ENCODE results near the gene RPL22.

The RPL22 gene

DNA sequence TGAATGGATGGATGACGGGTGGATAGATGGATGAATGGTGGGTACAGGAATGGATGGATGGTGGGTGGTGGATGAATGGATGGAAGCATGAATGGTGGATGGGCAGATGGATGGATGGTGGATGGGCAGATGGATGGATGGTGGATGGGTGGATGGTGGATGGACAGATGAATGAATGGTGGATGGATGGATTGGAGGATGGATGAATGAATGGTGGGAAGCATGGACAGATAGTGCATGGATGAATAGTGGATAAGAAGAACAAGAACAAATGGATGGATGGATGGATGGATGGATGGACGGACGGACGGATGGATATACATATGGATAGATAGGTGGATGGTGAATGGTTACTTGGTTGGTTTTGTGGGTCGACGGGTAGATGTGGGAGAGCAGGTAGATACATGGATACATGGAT lies 24.0 kb downstream of the RPL22 start:
- no peak for DNase-seq (ENCODE audit: low read depth in 2 of 2)

DNA sequence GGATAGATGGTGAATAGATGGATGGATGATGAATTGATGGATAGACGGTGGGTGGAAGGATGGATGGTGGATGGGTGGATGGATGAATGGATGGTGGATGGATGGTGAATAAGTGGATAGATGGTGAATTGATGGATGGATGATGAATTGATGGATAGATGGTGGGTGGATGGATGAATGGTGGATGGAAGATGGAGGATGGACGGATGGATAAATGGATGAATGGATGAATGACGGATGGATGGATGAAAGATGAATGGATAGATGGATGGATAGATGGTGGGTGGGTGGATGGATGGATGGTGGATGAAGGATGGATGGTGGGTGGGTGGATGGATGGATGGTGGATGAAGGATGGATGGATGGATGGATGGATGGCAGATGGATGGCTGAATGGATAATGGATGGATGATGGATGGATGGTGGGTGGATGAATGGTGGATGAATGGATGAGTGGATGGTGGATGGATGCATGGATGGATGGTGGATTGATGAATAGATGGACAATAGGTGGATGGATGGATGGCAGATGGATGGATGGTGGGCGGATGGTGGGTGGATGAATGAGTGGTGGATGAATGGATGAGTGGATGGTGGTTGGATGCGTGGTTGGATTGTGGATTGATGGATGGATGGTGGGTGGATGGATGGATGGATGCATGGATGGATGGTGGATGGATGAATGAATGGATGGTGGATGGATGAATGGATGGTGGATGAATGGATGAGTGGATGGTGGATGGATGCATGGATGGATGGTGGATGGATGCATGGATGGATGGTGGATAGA lies 24.6 kb downstream of the RPL22 start:
- no peak for DNase-seq (ENCODE audit: low read depth in 2 of 2)

DNA sequence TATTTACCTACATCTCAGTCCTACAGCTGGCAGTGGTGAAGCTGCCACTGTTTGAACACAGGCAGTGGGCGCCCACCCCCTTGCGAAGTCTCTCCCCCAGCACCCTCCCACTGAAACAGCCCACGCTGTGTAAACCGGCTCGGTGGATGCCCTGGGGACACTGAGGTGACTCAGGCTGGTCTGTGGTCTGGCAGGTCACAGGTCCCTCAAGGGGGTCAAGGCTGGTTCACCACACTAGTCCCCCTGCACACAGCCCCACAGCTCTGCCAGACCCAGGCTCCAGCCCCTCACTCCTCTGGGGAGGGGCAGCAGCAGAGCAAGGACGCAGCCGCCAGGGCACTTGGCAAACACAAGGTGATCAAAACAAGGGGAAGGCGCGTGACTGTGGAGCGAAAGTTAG lies 26.8 kb downstream of the RPL22 start:
- DNase-seq (ENCODE audit: low read depth in 2 of 2): no peak

DNA sequence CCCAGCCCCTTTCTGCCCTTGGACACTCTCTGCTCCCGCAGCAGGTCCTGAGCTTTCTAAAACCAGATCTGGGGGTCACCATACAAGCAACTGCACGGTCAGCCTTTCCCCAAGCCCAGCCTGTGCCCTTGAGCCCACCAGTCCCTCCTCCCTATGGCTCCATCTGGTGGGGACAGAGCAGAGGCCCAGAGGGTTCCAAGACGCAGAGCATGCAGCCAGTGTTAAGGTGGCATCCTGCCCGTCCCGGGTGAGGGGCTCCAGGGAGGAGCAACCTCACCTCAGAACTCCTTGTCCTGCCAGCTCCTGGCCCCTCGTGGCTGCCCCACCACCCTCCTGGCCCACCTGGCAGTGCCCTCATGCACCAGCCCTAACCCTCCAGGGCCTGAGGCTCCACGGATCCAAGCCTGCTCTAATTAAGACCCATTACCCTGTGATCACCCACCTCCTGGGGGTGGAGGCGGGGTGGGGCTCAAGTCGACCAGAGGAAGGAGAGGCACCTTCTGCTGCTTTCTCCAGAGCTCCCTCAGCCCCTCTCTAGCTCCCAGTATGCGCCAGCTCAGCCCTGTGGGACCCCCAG lies 27.8 kb downstream of the RPL22 start:
- DNase-seq (ENCODE audit: low read depth in 2 of 2): no peak

DNA sequence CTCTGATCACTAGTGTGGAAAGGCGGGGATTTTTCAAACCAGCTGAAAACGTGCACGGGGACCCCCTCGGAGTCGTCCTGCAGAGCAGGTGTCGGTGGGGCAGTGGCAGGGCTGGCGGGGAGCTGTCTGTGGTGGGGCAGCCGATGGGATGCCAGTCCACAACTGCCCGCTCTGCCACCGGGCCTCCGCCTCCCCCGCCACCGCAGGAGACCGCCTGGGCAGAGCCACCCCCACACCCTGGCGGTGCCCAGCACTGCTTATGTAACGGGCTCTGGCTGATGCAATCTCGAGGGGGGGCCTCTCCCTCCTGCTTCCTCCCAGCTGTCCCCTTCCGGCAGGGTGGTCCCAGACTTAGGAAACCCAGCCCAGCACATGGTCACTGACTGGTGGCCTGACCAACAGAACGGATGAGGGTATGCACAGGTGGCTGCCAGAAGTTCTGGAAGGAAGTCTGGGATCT lies 28.6 kb downstream of the RPL22 start:
- DNase-seq (ENCODE audit: low read depth in 2 of 2): no peak

DNA sequence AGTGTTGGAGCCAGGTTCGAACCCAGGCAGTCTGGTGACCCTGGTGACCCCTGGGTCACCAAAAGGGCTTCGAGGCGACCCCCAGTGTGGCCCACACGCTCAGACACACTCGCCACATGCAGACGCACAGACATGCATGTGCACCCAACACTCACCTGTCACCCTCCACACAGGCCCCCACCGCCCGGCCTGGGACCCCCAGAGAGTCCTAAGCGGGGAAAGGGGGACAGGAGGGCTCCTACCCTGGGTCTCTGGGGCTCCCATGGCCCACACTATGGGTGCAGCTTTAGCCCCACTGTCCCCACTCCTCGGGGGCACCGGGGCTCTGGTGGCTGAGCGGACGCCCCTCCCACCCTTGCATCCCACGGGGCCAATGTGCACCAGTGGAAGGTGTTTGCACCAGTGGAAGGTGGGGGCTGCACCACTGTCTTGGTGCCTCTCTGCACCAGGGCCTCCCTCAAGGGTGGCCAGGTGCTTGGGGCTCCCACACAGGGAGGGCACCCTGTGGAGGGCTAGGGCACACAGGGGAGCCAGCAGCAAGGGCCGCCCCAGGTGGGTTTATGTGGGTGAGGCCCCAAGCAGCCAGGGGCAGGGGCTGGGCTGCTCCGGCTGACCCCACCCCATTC lies 29.2 kb downstream of the RPL22 start:
- no peak for DNase-seq (ENCODE audit: low read depth in 2 of 2)

DNA sequence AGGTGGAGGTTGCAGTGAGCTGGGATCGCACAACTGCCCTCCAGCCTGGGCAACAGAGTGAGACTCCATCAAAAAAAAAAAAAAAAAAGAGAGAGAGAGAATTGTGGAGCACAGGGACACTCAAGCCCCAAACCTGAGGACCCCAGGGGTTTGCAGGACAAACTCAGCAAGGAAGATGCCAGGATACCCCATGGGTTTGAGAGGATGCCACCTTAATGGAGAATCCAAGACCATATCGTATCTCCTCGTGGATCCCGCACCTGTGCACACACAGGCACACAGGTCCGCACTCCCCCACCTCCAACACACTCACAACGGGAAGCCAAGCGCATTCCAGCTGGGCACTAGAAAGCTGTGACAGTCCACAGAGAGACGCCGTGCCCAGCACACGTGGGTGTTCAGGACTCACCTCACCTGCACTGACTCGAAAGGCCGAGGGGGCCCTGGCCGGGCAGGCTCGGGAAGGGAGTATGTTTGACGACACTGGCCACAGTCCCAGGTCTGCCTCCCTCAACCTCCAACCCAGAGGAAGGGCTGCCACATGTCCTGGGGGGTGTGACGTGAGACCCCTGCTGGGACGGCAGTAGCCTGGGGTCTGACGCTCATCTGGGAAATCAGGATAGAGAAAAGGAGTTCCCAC lies 30.3 kb downstream of the RPL22 start:
- no peak for DNase-seq (ENCODE audit: low read depth in 2 of 2)

DNA sequence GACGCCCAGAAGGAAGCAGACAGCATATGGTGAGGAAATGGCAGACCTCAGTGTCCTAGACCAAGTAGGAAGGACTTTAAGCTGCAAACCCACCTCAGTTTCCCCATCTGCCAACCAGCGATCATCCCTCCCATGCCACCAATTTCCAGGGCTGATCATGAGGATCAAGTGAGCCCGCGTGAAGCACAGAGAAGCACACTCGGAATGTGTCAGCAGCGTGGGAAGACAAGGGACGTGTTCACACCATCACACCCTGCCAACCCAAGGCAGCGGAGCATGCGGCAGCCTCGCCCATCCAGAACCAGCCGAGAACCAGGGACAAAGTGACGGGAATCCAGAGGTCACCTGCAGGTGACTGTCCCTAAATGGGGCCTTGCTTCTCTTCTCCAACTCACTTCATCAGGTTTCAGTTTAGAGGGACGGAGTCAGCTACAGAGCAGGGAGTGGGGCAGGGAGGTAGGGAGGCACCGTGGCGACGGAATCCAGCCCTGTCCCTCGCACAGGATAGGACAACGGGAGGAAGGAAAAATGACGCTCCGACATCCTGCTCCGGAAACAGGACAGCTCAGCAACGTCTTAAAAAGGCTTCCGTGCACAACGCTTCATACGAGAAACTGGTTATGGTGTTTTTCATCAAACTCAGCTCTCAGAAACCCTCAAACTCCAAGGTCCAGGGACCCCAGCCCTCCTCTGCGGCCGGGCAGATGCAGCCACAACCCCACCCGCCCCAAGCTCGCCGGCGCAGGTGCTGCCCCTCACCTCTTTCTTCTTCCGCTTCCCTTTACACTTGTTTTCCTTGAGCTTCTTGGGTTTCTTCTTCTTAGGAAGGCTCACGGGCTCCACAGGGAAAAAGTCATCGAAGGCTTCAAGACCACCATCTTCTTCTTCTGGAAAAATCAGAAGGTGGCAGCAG lies 31.7 kb downstream of the RPL22 start:
- no peak for DNase-seq (ENCODE audit: low read depth in 2 of 2)

DNA sequence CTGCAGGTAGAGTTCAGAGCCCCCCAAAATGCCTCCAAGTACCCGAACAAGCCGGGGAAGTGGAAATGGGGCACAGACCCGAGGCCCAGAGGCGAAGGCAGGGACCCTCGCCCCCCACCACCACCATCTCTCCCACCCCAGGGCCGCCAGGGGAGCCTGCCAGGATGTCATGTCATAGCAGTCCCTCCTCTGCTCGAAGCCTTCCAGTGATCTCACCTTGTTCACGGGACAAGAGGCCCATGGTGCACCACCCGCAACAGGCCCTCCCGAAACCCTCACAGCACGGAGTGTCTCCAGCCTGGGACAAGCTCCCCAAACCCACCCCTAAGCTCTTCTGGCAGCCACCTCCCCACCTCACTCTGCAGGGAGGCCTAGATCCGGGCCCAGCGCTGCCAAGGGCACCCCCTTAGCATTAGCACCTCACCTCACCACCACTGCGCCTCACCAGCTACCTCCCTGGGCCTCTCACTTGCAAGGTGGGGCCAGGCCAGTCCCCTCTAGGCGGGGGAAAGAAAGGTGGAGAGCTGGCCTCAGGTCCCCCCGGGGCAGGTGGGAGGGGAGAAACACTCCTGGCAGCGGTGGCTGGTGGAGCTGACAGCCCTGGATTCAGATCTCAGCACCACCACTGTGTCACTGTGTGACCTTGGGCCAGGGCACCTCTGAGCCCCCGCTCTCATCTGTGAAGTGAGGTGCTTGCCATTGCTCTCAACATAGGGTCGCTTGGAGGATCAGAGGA lies 32.6 kb downstream of the RPL22 start:
- DNase-seq (ENCODE audit: low read depth in 2 of 2): no peak

DNA sequence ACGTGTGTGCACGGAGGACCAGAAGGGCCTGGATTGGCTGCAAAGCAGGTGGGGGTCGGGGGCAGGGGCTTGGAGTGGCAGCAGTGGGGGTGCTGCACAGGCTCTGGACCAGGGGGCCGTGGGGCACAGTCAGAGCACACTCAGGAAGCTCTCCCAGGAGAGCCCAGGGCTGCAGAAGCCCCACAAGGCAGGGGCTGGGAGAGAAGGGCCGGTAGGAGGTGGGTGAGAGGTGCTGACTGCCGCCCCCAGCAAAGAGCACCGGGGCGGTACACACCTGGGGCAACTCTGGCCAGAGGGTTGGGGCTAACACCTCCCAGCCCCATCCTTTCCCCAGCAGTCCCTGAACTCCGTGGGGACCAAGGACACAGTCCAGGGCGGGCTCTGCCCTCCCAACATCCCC lies 33.2 kb downstream of the RPL22 start:
- no peak for DNase-seq (ENCODE audit: low read depth in 2 of 2)

DNA sequence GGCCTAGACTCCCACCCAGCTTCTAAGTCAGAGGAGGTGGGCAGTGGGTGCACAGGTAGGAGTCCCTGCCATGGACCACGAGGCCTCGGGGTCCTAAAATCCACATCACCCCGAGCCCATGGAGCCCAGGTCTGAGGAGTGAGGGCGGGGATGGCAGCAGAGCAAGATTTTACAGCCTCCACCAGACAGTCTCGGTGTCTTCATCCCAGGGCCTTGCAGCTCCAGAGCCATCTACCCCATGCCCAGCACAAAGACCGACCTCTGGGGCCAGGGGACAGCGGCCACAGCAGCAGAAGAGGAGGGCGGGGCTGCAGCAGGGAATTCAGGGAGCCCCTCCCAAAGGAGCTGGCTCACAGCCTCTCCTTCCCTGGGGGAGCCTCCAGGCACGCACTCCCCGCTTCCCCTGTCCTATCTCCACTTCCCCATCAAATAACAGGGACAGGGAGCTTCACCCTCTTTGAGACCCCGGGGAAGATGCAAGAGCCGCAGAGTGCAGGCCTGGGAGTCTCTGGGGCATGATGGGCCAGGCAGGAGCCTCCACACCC lies 33.9 kb downstream of the RPL22 start:
- DNase-seq (ENCODE audit: low read depth in 2 of 2): no peak

DNA sequence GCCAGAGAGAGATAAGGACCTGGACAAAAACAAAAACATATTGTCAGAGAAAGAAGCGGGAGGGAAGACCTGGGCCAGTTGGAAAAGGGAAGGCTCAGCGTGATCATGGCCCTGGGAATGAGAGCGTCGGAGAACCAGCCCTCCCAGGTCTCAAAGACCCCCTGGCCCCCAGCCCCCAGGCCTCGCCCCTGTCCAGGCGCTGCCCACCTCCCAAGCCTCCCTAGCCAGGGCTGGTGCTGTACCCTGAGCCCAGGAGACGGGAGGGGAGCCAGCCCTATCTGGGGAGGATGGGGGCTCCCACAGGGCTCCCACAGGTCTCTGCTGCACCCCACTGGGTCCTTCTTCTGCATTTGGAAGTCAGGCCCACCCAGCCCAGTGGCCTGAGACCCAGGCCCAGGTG lies 34.4 kb downstream of the RPL22 start:
- DNase-seq (ENCODE audit: low read depth in 2 of 2): no peak

DNA sequence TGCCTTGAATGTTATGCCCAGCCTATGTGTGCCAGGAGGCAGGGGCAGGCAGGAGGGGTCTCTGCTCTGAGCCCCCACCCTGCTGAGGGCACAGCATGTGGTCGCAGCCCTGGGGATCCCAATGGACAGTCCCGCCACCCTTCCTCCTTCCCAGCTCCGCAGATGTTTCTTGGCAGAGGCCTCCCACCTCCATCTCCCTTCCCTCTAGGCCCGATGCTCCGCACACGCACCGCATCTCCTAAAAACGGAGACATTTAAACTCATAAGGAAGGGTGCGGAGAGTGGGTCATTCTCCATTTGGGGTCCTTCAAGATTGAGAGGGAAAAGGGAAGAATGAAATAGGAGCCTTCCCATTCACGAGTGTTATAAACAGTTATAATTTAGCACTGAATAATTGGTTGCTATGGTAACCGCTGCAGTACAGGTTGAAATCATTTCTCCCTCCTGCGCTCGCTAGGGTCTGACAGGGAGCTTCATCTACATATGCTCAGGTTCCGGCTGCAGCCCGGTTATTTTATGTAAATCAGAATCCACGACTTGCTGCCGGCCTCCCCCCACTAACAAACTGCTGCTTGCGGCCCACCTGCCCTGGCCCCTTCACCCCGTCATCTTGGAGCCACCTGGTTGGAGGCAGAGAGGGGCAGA lies 35.3 kb downstream of the RPL22 start:
- no peak for DNase-seq (ENCODE audit: low read depth in 2 of 2)

DNA sequence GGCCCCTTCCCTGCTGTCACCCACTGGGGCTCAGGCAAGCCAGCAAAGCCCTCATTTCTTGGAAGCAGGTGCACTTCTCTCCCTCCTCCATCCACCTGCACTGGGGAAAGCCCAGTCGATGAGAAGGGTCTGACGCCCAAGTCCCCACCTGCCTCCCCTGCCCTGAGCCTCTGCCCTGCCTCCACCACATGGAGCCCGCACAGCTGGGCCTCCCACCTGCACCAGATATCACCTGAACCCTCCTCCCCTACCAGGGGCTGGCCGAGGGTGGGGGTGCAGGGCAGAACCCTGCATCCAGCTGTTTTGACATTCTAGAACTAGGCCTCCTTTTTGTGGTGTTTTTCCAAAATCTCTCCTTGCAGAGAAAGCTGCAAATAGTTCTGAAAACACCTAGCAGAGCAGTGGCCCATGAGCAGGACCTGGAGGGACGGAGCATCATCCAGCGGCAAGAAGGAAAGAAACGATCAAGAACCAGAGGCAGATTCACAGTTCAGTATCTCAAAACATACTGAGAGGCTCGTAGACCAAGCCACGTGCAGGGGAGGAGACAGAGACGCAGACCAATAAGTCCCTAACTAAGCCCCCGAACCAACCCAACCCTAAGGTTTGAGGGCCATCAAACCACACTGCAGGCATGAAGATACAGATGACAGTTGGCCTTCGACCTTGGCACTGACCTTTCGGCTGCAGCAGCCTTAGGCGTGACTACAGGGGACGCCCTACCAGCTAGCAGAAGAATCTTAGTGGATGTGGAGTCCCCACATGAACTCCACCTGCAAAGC lies 36.0 kb downstream of the RPL22 start:
- DNase-seq (ENCODE audit: low read depth in 2 of 2): no peak

DNA sequence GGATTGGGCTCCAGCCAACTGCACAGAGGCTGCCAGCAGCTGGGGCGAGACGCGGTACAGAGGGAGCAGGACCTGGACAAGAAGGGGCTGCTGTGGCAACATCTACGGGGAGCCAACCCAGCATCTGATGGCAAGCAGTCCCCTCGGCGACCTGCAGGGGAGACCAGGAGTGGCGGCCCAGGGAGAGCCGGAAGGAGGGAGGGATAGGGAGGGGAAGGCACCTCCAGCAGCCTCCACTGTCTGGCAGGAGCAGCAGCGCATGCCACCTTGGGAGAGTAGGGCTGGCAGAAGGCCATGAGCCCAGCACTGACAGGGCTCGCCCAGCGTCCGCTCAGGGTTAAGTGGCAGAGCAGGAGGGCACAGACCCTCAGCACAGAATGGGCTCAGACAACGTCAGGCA lies 36.6 kb downstream of the RPL22 start:
- no peak for DNase-seq (ENCODE audit: low read depth in 2 of 2)

DNA sequence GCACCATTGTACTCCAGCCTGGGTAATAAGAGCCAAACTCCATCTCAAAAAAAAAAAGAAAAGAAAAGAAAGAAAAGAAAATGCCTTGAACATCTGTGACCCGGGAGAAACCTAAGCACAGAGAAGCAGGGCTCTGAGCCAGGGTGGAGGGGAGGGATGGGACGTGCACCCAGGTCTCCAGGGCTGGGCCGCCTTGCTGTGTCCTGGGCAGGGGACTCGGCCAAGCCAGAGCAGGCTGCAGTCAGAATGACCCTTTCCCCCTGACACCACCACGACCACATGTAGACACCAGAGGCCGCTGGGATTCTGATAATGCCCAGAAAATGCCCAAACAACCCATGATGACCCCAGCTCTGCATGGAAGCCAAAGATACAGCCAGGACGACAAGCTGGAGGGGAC lies 37.1 kb downstream of the RPL22 start:
- DNase-seq (ENCODE audit: low read depth in 2 of 2): no peak

DNA sequence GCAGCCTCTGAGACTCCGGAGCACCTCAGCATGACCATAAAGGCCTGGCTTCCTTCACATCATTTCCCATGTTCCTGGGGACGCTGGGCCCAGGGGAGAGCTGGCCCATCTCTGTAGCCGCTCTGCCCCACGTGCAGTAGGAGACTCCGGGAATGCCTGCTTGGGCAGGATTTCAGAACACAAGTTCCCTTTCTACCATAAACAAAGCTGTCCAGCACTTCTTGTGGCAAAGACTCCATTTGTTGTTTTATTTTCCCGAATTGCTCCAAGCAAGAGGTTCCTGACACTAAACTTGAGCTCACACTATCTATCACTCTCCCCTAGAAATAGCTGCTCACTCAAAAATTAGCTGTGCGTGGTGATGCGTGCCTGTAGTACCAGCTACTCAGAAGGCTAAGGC lies 41.2 kb downstream of the RPL22 start:
- DNase-seq (ENCODE audit: low read depth in 2 of 2): no peak

DNA sequence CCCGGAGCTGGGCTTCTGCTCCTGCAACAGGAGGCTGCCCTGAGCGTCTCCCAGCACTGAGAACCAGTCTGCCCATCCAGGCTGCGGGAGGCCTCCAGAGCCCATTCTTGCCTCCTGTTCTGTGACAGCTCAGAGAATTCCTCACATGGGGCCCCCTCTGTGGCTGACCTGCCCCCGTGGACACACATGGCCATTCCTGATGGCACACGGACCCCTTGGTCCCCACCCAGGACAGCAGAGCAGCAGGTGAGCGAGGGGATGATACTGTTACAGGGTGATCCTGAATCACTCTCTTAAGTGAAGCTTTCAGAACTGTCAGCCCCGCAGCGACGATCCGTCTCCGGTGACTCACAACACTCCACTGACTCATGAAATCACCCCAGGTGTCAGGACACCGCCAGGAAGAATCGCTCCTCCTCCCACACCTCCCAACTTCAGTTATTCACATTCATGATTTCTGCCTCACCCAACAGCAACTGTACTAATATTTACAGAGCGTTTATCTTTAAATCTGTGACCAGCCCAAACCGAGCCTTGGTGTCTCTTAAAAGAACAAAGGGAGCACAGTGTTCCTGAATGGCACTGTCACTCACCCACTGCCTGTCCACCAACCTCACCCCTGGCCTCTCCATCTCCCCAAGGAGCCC lies 41.7 kb downstream of the RPL22 start:
- no peak for DNase-seq (ENCODE audit: low read depth in 2 of 2)

DNA sequence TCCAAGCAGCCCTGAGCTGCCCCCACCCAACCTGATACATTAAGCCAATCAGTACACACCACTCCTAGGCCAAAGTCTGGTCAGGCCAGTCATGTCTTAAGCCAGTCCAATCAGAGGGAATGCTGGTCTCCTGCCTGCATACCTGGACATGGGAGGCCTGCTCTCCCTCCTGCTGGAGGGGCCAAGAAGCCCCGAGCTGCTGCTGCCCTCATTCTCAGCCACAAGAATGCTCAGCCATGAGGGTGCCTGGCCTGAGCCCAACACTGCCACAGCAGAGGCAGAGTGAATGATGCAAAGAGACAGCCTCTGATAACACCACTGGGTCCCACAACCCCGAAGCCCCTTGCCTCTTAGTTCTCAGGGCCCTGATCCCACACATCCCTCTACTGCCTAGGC lies 42.3 kb downstream of the RPL22 start:
- no peak for DNase-seq (ENCODE audit: low read depth in 2 of 2)

Measured in stimulated activated CD8-positive, alpha-beta memory T cell treated with anti-CD3 and anti-CD28 coated beads, Interleukin-2, amount 100 ng/mL, for 1 hour (primary cell).